HG03175 (cell line): ENCODE results near the gene CCDC74A.
"Not testable (repeated sequence)": the region's sequence is repeated elsewhere in the genome, so short reads cannot be mapped to it uniquely, and the experiment has no call there.

Experiments used
- ATAC-seq: cut with Tn5 transposase; IDR thresholded peaks from one replicate; pipeline ENCODE4 v1.9.1; 2021; ENCODE audit warnings: mild to moderate bottlenecking, moderate library complexity; ENCODE audit not compliant: unreplicated experiment

Gene CCDC74A

DNA sequence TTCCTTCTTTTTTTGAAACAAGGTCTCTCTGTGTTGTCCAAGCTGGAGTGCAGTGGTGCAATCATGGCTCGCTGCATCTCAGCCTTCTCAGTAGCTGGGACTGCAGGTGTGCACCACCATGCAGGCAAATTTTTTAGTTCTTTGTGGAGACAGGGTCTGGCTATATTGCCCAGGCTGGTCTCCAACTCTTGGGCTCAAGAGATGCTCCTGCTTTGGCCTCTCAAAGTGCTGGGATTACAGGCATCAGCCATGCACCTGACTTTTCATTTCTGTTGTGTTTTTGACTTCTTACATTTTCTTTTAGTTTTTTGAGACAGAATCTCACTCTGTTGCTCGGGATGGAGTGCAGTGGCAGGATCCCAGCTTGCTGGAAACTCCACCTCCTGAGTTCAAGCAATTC, 2.4 kb upstream of the CCDC74A start:
- not testable (repeated sequence) for ATAC-seq

- peak; percentile 76 for ATAC-seq
Observed at GRCh38 chr2:131528981-131529863, 1.5 kb downstream of the CCDC74A start.

GRCh38 chr2:131529864-131530445, 2.3 kb downstream of the CCDC74A start:
- not testable (repeated sequence) for ATAC-seq

- ATAC-seq = not testable (repeated sequence)
Observed at GRCh38 chr2:131530626-131531344, 3.1 kb downstream of the CCDC74A start.

- ATAC-seq = not testable (repeated sequence)
Observed at GRCh38 chr2:131531547-131532185, 4.0 kb downstream of the CCDC74A start.

DNA sequence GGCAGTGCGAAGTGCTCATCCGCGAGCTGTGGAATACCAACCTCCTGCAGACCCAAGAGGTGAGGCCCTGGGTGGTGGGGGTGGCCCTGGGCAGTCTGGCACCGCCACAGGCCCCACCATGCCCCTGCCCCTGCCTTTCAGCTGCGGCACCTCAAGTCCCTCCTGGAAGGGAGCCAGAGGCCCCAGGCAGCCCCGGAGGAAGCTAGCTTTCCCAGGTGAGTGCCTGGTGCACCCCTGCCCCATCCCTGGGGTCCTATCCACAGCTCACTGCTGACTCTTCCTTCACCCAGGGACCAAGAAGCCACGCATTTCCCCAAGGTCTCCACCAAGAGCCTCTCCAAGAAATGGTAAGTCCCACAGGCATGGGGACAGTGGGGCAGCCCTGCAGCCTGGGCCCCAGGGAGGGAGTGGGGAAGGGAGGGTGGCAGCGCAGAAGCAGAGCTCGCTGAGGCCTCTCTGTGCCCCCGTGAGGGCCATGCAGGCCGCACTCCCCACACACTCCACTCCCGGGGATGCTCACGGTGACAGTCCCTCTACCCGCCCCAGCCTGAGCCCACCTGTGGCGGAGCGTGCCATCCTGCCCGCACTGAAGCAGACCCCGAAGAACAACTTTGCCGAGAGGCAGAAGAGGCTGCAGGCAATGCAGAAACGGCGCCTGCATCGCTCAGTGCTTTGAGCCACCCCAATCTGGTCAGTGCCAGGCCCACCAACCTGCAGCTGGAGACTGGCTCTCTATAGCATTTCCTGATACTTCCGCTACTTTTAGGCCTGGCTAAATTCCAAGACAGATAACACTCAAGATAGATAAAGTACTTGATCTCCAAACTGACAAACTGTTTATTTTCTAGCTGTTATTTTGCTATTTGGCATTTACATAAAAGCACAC, 5.3 kb downstream of the CCDC74A start:
- not testable (repeated sequence) for ATAC-seq

- not testable (repeated sequence) for ATAC-seq
Observed at GRCh38 chr2:131533609-131534316, 6.1 kb downstream of the CCDC74A start.

GRCh38 chr2:131534317-131534672, 6.6 kb downstream of the CCDC74A start:
- ATAC-seq = not testable (repeated sequence)

DNA sequence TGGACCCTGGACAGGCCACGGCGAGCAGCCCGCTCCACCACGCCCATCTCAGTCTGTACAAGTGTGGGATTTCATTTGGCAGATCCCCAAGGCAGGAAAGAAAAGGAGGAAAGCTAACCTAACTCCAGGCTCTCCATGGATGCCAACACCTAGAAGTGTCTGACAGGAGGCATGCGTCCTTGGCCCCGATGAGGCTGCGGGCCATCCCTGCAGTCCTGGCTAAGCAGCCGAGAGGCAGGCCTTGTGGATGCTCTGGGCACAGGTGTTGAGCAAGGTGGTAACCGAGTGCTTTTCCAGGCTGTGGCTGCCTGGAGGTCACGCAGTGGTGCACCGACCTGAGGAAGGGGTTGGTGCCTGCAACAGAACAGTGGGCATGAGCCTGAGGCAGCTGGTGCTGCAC, 7.3 kb downstream of the CCDC74A start:
- not testable (repeated sequence) for ATAC-seq

GRCh38 chr2:131535526-131535925, 7.8 kb downstream of the CCDC74A start:
- no peak for ATAC-seq

DNA sequence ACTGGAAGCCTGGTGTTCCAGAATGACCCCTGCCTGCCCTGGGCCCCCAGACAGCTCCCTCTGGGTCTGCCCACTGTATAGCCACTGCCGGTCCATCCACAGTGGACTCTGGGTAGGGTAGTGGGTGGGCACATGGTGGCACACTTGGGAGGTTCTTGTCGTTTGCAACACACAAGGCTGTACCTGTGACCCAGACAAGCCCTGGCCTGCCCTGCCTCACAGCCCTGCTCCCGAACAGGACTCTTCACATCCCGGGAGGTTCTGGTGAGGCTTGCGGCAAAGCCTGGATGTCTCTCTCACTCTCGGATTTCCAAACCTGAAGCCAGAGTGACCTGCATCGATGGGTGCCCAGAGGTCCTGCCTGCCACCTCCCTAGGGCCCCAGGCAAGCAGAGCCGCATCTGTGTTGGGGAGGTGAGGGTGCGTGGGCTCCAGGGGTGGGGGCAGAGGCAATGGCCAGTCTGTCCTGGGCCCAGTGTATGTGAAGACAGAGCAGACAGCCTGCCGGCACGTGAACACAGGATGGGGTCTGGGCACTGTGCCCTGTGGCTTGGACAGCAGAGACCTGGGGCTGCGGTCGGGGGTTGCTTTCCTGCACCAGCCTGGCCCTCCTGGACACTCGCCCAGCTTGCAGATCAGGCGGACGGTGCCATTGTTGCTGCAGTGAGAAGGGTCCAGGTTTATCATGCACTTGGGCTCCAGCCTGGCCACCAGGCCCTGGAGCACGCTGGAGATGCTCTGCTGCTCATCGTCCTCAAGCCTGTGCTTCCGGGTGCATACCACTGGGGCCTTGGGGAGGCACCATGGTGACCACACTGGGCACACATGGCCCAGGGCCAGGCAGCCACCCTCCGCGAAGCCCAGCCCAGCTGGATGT, 8.5 kb downstream of the CCDC74A start:
- not testable (repeated sequence) for ATAC-seq

DNA sequence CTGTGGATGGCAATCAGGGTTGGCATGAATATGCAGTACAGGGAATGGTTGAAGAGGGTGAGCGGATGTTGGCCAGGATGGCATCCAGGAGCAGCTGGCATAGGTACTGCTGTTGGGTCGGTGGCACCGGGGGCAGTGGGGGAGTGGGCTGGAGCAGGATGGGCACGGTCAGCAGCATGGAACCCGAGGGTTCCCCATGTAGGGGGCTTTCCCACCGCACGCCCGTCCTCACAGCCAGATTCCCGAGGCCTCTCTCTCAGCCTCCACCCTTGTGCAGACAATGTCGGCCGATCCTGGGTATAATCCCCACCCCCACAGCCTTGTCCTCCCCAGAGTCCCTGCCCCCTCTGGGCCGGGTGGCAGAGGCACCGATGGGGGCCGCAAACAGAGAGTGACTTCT, 9.2 kb downstream of the CCDC74A start:
- not testable (repeated sequence) for ATAC-seq

- ATAC-seq = not testable (repeated sequence)
Observed at GRCh38 chr2:131538856-131539255, 11.2 kb downstream of the CCDC74A start.

GRCh38 chr2:131542438-131543384, 15.0 kb downstream of the CCDC74A start:
- no peak for ATAC-seq

- ATAC-seq = no peak
Observed at GRCh38 chr2:131543385-131543891, 15.8 kb downstream of the CCDC74A start.

DNA sequence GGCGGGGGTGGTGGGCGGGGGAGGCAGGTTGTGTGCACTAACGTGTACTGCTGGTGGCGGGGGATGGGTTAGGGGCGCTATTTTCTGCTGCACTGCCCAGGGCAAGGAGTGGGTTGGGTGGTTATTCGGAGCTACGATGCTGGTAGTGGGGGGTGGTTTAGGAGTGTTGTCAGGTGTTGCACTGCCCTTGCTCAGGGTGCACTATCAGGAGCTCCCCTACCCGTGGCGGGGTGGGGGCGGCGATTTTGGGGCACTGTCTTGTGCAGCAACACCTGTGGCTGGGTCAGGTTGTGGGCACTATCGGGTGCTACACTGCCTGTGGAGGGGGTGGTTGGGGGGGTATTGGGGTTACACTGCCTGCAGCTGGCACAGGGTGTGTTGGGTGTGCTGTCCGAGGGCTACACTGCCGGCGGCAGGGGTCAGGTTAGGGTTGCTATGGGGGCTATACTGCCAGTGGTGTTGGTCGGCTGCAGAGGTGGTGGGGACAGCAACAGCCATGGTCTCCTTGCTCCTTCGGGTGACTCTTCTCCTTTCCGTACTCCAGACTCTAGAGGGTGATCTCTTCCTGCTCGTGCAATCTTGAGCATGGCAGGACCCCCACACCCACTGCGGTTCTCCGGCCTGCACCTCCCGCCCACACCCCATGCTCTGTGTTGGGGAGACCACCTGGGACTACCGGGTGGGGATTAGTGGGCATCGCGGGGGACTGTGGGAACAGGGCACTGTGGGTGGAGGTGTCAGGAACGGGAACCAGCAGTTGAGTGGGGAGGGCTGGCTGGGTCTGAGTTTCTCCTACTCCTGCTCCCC, 16.5 kb downstream of the CCDC74A start:
- ATAC-seq = not testable (repeated sequence)
